CD4-positive, CD25-positive, alpha-beta regulatory T cell (primary cell): ENCODE results near the gene ESR2. TPM values are rescaled to one million over a fixed set of nuclear protein-coding genes. Genes with fewer than 3 reads are reported as not detected.
"Not testable (repeated sequence)": the region's sequence is repeated elsewhere in the genome, so short reads cannot be mapped to it uniquely, and the experiment has no call there.

Experiments used
- ATAC-seq, 2 donors: fragments of 150-1000 bp; cut with Tn5 transposase; one replicate each; pipeline ENCODE4 v1.10.0; 2021; ENCODE audit warnings: low read depth in 2 of 2, moderate number of reproducible peaks in 2 of 2, moderate library complexity in 1 of 2
- DNase-seq, 3 donors: peaks; one replicate each; pipeline versions ENCODE4 v3.0.0 to v3.0.0-alpha.2; 2012 to 2022; ENCODE audit warnings: mixed read lengths in 1 of 3
- H3K27ac ChIP-seq: one replicate; pipeline ENCODE4 v1.7.0; 2013; ENCODE audit warnings: mild to moderate bottlenecking, low read length; ENCODE audit not compliant: insufficient read depth, poor library complexity, severe bottlenecking
- H3K27me3 ChIP-seq: one replicate; pipeline ENCODE4 v1.7.0; 2013; ENCODE audit warnings: low read length; ENCODE audit not compliant: control insufficient read depth, insufficient read depth
- H3K36me3 ChIP-seq: one replicate; pipeline ENCODE4 v1.7.0; 2013; ENCODE audit warnings: mild to moderate bottlenecking, low read length, moderate library complexity; ENCODE audit not compliant: control insufficient read depth, insufficient read depth
- H3K4me1 ChIP-seq: 2 replicates; pipeline ENCODE4 v1.7.0; 2013; ENCODE audit warnings: mild to moderate bottlenecking, low read length; ENCODE audit not compliant: insufficient read depth, control insufficient read depth, poor library complexity, severe bottlenecking
- H3K4me3 ChIP-seq: one replicate; pipeline ENCODE4 v1.7.0; 2013; ENCODE audit warnings: low read depth, mild to moderate bottlenecking, low read length, moderate library complexity
- H3K9me3 ChIP-seq, 2 experiments: 1 replicate in 1 of 2; 2 replicates in 1 of 2; pipeline ENCODE4 v1.7.0; 2013; ENCODE audit warnings: low read length in 2 of 2, mild to moderate bottlenecking in 1 of 2, moderate library complexity in 1 of 2; ENCODE audit not compliant: control insufficient read depth in 2 of 2
- H3K27ac Mint-ChIP-seq, 3 donors: one replicate each; pipeline ENCODE4 v1.8.0; 2020 to 2022; ENCODE audit warnings: mild to moderate bottlenecking in 3 of 3, mixed read lengths in 3 of 3, moderate library complexity in 2 of 3
- H3K27me3 Mint-ChIP-seq: one replicate; pipeline ENCODE4 v1.8.0; 2022; ENCODE audit warnings: mild to moderate bottlenecking, mixed read lengths
- H3K36me3 Mint-ChIP-seq: one replicate; pipeline ENCODE4 v1.8.0; 2020; ENCODE audit warnings: mixed read lengths
- H3K4me1 Mint-ChIP-seq, 4 donors: one replicate each; pipeline ENCODE4 v1.8.0; 2020 to 2022; ENCODE audit warnings: mixed read lengths in 4 of 4, mild to moderate bottlenecking in 1 of 4
- H3K4me3 Mint-ChIP-seq, 4 donors: one replicate each; pipeline ENCODE4 v1.8.0; 2020 to 2022; ENCODE audit warnings: mild to moderate bottlenecking in 4 of 4, mixed read lengths in 4 of 4, moderate library complexity in 3 of 4
- H3K9me3 Mint-ChIP-seq, 7 donors: one replicate each; pipeline ENCODE4 v1.8.0; 2020 to 2022; ENCODE audit warnings: mixed read lengths in 7 of 7, mild to moderate bottlenecking in 3 of 7, moderate library complexity in 2 of 7
- polyA plus RNA-seq, 4 donors: library from polyadenylated mRNA; unstranded; fragments of 300-500 nt; fragmentation: Illumina TruSeq; gene quantifications; one replicate each; pipeline ENCODE4 v1.2.3, GENCODE V29; 2021
- total RNA-seq: library from RNA; stranded (reverse); gene quantifications from one replicate; pipeline ENCODE4 v1.2.3, GENCODE V29; 2022

The ESR2 gene
- total and polyA plus RNA-seq, 5 donors from 2014 or later = 0.14 to 0.40 (median 0.18) TPM; not detected in 1

- Mint-ChIP-seq H3K9me3 (peaks cover 2 to 8% (median 4%) of the 10 kb centered on the region in 7 donors), H3K36me3 (peaks cover 62% of the 10 kb centered on the region), H3K4me3 (no peak overlapping the region), H3K4me1 (peaks cover 11 to 26% (median 18%) of the 10 kb centered on the region in 4 donors), H3K27me3 (no peaks in the 10 kb centered on the region), H3K27ac (no peak overlapping the region)
- Histone ChIP-seq H3K27ac (no peak overlapping the region), H3K36me3 (peaks cover 46% of the 10 kb centered on the region), H3K27me3 (no peaks in the 10 kb centered on the region), H3K4me1 (peaks cover 3% of the 10 kb centered on the region), H3K4me3 (no peak overlapping the region), H3K9me3 (no peaks in the 10 kb centered on the region)
- no peak for DNase-seq
- ATAC-seq = no peak
Observed at GRCh38 chr14:64040044-64040443, 254.1 kb downstream of the ESR2 start.

GRCh38 chr14:64038841-64039542 is 255.2 kb downstream of the ESR2 start:
- H3K4me3 ChIP-seq = no peak overlapping the region
- no peaks in the 10 kb centered on the region for H3K9me3 ChIP-seq
- peaks cover 3% of the 10 kb centered on the region for H3K4me1 ChIP-seq
- ATAC-seq (no peak), DNase-seq (no peak)
- Mint-ChIP-seq H3K4me1 (peaks cover 11 to 33% (median 19%) of the 10 kb centered on the region in 4 donors), H3K27me3 (no peaks in the 10 kb centered on the region), H3K9me3 (peaks cover 2 to 8% (median 4%) of the 10 kb centered on the region in 7 donors), H3K4me3 (no peak overlapping the region), H3K27ac (peak overlapping the region in 1 of 3 donors; percentile 52), H3K36me3 (peaks cover 59% of the 10 kb centered on the region)
- no peak overlapping the region for H3K27ac ChIP-seq
- H3K27me3 ChIP-seq = no peaks in the 10 kb centered on the region
- H3K36me3 ChIP-seq = peaks cover 48% of the 10 kb centered on the region

- not testable (repeated sequence) for H3K4me1 ChIP-seq, H3K27ac Mint-ChIP-seq, H3K27ac ChIP-seq, H3K27me3 ChIP-seq, H3K4me3 Mint-ChIP-seq, H3K4me3 ChIP-seq, H3K27me3 Mint-ChIP-seq, H3K9me3 ChIP-seq, H3K9me3 Mint-ChIP-seq, DNase-seq, ATAC-seq
- Mint-ChIP-seq H3K36me3 (peaks cover 56% of the 10 kb centered on the region), H3K4me1 (peaks cover 11 to 33% (median 19%) of the 10 kb centered on the region in 4 donors)
- peaks cover 45% of the 10 kb centered on the region for H3K36me3 ChIP-seq
Observed at GRCh38 chr14:64037869-64038745, 256.1 kb downstream of the ESR2 start.

- DNase-seq (no peak), ATAC-seq (no peak)
- Histone ChIP-seq H3K27me3 (no peaks in the 10 kb centered on the region), H3K9me3 (no peaks in the 10 kb centered on the region), H3K4me3 (no peak overlapping the region), H3K27ac (no peak overlapping the region), H3K4me1 (peaks cover 3% of the 10 kb centered on the region), H3K36me3 (peaks cover 59% of the 10 kb centered on the region)
- Mint-ChIP-seq H3K4me3 (no peak overlapping the region), H3K9me3 (peaks cover 0 to 1% (median 0%) of the 10 kb centered on the region in 7 donors), H3K36me3 (peaks cover 59% of the 10 kb centered on the region), H3K4me1 (peaks cover 6 to 13% (median 9%) of the 10 kb centered on the region in 4 donors), H3K27me3 (no peaks in the 10 kb centered on the region), H3K27ac (no peak overlapping the region)
Observed at GRCh38 chr14:64035143-64035542, 259.0 kb downstream of the ESR2 start.

Other genes with a start within 250 kb of the ESR2 start
- 38.7 TPM for gene MTHFD1, start 94.0 kb upstream of the ESR2 start, total RNA-seq
- gene MTHFD1, start 94.0 kb upstream of the ESR2 start, polyA plus RNA-seq = 10 to 100 TPM; 39.6 to 60.4 (median 45.5) TPM
- gene AKAP5, start 171.1 kb upstream of the ESR2 start, total RNA-seq = 1.3 TPM
- under 1 TPM in 3 of 4 donors, not detected in 1; 0.08 to 0.92 (median 0.17) TPM for gene AKAP5, start 171.1 kb upstream of the ESR2 start, polyA plus RNA-seq
- 78.0 TPM for gene ZBTB25, start 209.5 kb upstream of the ESR2 start, total RNA-seq
- 10 to 100 TPM; 34.8 to 39.7 (median 37.1) TPM for gene ZBTB25, start 209.5 kb upstream of the ESR2 start, polyA plus RNA-seq
- 167 TPM for gene ZBTB1, start 210.4 kb upstream of the ESR2 start, total RNA-seq
- gene ZBTB1, start 210.4 kb upstream of the ESR2 start, polyA plus RNA-seq = 10 to 100 TPM; 53.5 to 58.6 (median 56.5) TPM
- 2.6 TPM for gene HSPA2, start 246.4 kb upstream of the ESR2 start, total RNA-seq
- under 1 TPM; 0.48 to 0.90 (median 0.57) TPM for gene HSPA2, start 246.4 kb upstream of the ESR2 start, polyA plus RNA-seq